Endothelial cell of umbilical vein (primary cell): ENCODE results near the gene RNF121. TPM values are rescaled to one million over a fixed set of nuclear protein-coding genes. Genes with fewer than 3 reads are reported as not detected.

Experiments used
- BruUV-seq: library from RNA; stranded (reverse); fragments of 400-500 nt; replicated peaks from 2 replicates; lab custom pipeline; 2021; lab: Mats Ljungman, UMichigan
- CTCF ChIA-PET: fragments of 300-600, 350-600 bp; sonication (Branson Sonifier 250); formaldehyde crosslinking; loops from one replicate; lab custom pipeline; 2021; ENCODE audit warnings: antibody characterized with exemption, inconsistent platforms; lab: Charles Lee
- POLR2A ChIA-PET: fragments of 300-600, 350-600 bp; sonication (Branson Sonifier 250); formaldehyde crosslinking; loops from one replicate; lab custom pipeline; 2021; ENCODE audit warnings: antibody characterized with exemption, inconsistent platforms; lab: Charles Lee
- DNase-seq: peaks from one replicate; pipeline ENCODE4 v3.0.0-alpha.2; 2011; ENCODE audit warnings: low read depth, low spot score
- FAIRE-seq: peaks from 2 replicates; lab custom pipeline; 2011; peaks lifted over from hg19 to GRCh38; lab: Jason Lieb, UNC
- H2AFZ ChIP-seq: 2 replicates; pipeline ENCODE4 v1.6.0; 2012; ENCODE audit warnings: low read depth, low read length, control low read depth, inconsistent platforms
- H3K27ac ChIP-seq: 2 replicates; pipeline ENCODE4 v1.5.1; 2011; ENCODE audit warnings: low read depth, mild to moderate bottlenecking, control low read depth, low read length, moderate library complexity; ENCODE audit not compliant: insufficient read depth
- H3K27me3 ChIP-seq, 2 experiments: 2 replicates each; pipeline versions ENCODE4 v1.6.0 to v1.6.1; 2011; ENCODE audit warnings: low read length in 2 of 2, mixed read lengths in 1 of 2; ENCODE audit not compliant: control insufficient read depth in 2 of 2, insufficient read depth in 2 of 2
- H3K36me3 ChIP-seq, 2 experiments: 2 replicates in 1 of 2; 3 replicates in 1 of 2; pipeline ENCODE4 v1.5.1; 2011; ENCODE audit warnings: low read length in 2 of 2, mild to moderate bottlenecking in 1 of 2, moderate library complexity in 1 of 2; ENCODE audit not compliant: control insufficient read depth in 2 of 2, insufficient read depth in 2 of 2; ENCODE audit errors: extremely low read depth in 1 of 2
- H3K4me1 ChIP-seq: 3 replicates; pipeline ENCODE4 v1.5.1; 2011; ENCODE audit warnings: mild to moderate bottlenecking, low read length; ENCODE audit not compliant: control insufficient read depth, insufficient read depth; ENCODE audit errors: extremely low read depth
- H3K4me2 ChIP-seq: 2 replicates; pipeline ENCODE4 v1.6.1; 2011; ENCODE audit warnings: low read length, control low read depth, mixed read lengths; ENCODE audit not compliant: insufficient read depth
- H3K4me3 ChIP-seq, 3 experiments: fragments of 200-600 bp in 1 of 3; sonication (generic), shearing (Covaris generic) in 1 of 3; replicated peaks in 1 of 3; 2 replicates each; pipeline ENCODE4 v1.5.1; 2011 to 2016; ENCODE audit warnings: control low read depth in 3 of 3, low read length in 3 of 3, mild to moderate bottlenecking in 2 of 3, inconsistent platforms in 1 of 3, low read depth in 1 of 3, moderate library complexity in 1 of 3; ENCODE audit not compliant: insufficient read depth in 1 of 3
- H3K79me2 ChIP-seq: 2 replicates; pipeline ENCODE4 v1.6.0; 2012; ENCODE audit warnings: low read length, inconsistent platforms; ENCODE audit not compliant: control insufficient read depth, insufficient read depth
- H3K9ac ChIP-seq: replicated peaks from 2 replicates; pipeline ENCODE3; 2011; ENCODE audit warnings: low read length, control low read depth; ENCODE audit not compliant: insufficient read depth; ENCODE audit errors: extremely low read depth
- H3K9me1 ChIP-seq: replicated peaks from 3 replicates; pipeline ENCODE4 v1.6.0; 2011; ENCODE audit warnings: mild to moderate bottlenecking, low read length; ENCODE audit not compliant: control insufficient read depth, insufficient read depth; ENCODE audit errors: extremely low read depth
- H3K9me3 ChIP-seq: replicated peaks from 2 replicates; pipeline ENCODE4 v1.5.1; 2012; ENCODE audit warnings: low read length, inconsistent platforms; ENCODE audit not compliant: control insufficient read depth, insufficient read depth
- H4K20me1 ChIP-seq: replicated peaks from 2 replicates; pipeline ENCODE3; 2011; ENCODE audit warnings: mild to moderate bottlenecking, low read length; ENCODE audit not compliant: control insufficient read depth, insufficient read depth; ENCODE audit errors: extremely low read depth
- CTCF ChIP-seq, 2 donors: IDR thresholded peaks; 1 replicate in 1 of 2; 2 replicates in 1 of 2; pipeline ENCODE4 v1.5.1; 2011; ENCODE audit warnings: low read length in 2 of 2, mild to moderate bottlenecking in 2 of 2, moderate library complexity in 2 of 2, control low read depth in 1 of 2, inconsistent platforms in 1 of 2, low read depth in 1 of 2; ENCODE audit not compliant: insufficient read depth in 1 of 2; ENCODE audit errors: extremely low read depth in 1 of 2
- EZH2 ChIP-seq: IDR thresholded peaks from 2 replicates; pipeline ENCODE4 v1.6.1; 2012; ENCODE audit warnings: borderline replicate concordance, low read depth, mild to moderate bottlenecking, moderate library complexity, low read length, inconsistent platforms; ENCODE audit not compliant: severe bottlenecking
- FOS ChIP-seq: IDR thresholded peaks from 2 replicates; pipeline ENCODE4 v1.6.1; 2011; ENCODE audit warnings: mild to moderate bottlenecking, low read length, moderate library complexity, borderline replicate concordance; ENCODE audit not compliant: insufficient read depth
- GATA2 ChIP-seq: IDR thresholded peaks from 2 replicates; pipeline ENCODE4 v1.7.0; 2011; ENCODE audit warnings: low read depth, mild to moderate bottlenecking, moderate library complexity, mixed read lengths, low read length; ENCODE audit not compliant: insufficient read length, insufficient read depth
- JUN ChIP-seq: IDR thresholded peaks from 2 replicates; pipeline ENCODE4 v1.6.1; 2011; ENCODE audit warnings: borderline replicate concordance, low read depth; ENCODE audit not compliant: insufficient read length, insufficient read depth
- MYC ChIP-seq: IDR thresholded peaks from one replicate; pipeline ENCODE4 v1.6.1; 2011; ENCODE audit warnings: mild to moderate bottlenecking, low read depth, low read length
- POLR2A ChIP-seq: IDR thresholded peaks from 2 replicates; pipeline ENCODE4 v1.6.1; 2012; ENCODE audit warnings: low read depth, mild to moderate bottlenecking, control low read depth, low read length
- POLR2AphosphoS5 ChIP-seq: IDR thresholded peaks from 2 replicates; pipeline ENCODE4 v1.6.1; 2012; ENCODE audit warnings: low read depth, mild to moderate bottlenecking, control low read depth, low read length, moderate library complexity; ENCODE audit not compliant: insufficient read depth
- dilution Hi-C: fragments of 300-500 bp; cut with MboI; formaldehyde crosslinking; loops from one replicate; pipeline ENCODE4 v1.15.0; 2019; ENCODE audit warnings: low sequenced_read_pairs; ENCODE audit not compliant: extremely low pct_ligation_motif_present
- intact Hi-C: fragments of 100-400 bp; cut with micrococcal nuclease; formaldehyde crosslinking; loops from one replicate; pipeline ENCODE4 v1.10.0; 2022
- polyA plus RNA-seq, 4 experiments: library from polyadenylated mRNA; depleted of rRNA in 3 of 4; stranded (reverse) in 3 of 4; unstranded in 1 of 4; fragments of >200 nt; gene quantifications; 2 replicates each; pipeline versions ENCODE4 v1.2.1 to v1.2.3, GENCODE V29; 2011 to 2012; ENCODE audit warnings: missing spikeins in 1 of 4
- total RNA-seq: library from RNA; stranded (reverse); gene quantifications from 2 replicates; pipeline ENCODE4 v1.2.3, GENCODE V29; 2021
- TF ChIP-seq, protein P1 (sequence below): IDR thresholded peaks from 2 replicates; pipeline ENCODE4 v1.6.1; 2011; ENCODE audit not compliant: insufficient read depth, insufficient read length

RNF121 gene
- total and polyA plus RNA-seq, 2 donors (not counting 3 experiments of a cell fraction or from before 2014, with no cell fraction given) = 61.4 to 99.9 TPM

GRCh38 chr11:72007587-72007986 is 78.7 kb downstream of the RNF121 start:
- H3K79me2 ChIP-seq = no peaks in the 10 kb centered on the region
- H4K20me1 ChIP-seq = no peaks in the 10 kb centered on the region
- no peak overlapping the region for H2AFZ ChIP-seq
- FAIRE-seq (no peak), DNase-seq (no peak)
- peaks cover 7% of the 10 kb centered on the region for H3K4me1 ChIP-seq
- H3K9me1 ChIP-seq = no peaks in the 10 kb centered on the region
- POLR2A ChIA-PET = no interaction called here
- no peak overlapping the region for H3K4me2 ChIP-seq
- CTCF ChIA-PET = interaction anchor here (1.6 to 3.5 kb wide), 3 partner anchors 18 to 424 kb away, joined by 3 to 13 read pairs (median 6); no protein-coding TSS in a partner anchor
- dilution Hi-C loops = no loop called here
- H3K27ac ChIP-seq = no peak overlapping the region
- intact Hi-C loops = no loop called here
- H3K36me3 ChIP-seq = peaks cover 28 to 82% of the 10 kb centered on the region in 2 experiments
- H3K9ac ChIP-seq = no peak overlapping the region
- H3K4me3 ChIP-seq = no peak overlapping the region
- BruUV-seq = no TSS peak
- no peaks in the 10 kb centered on the region for H3K27me3 ChIP-seq
- TF ChIP-seq JUN (no peak), EZH2 (no peak), MYC (no peak), POLR2A (no peak), FOS (no peak), CTCF (IDR thresholded peaks at IDR 0.05; ENCODE audit: extremely low read depth in 1 of 2, insufficient read depth in 1 of 2, low read depth in 1 of 2, low read length in 2 of 2) (no peak)
- no peaks in the 10 kb centered on the region for H3K9me3 ChIP-seq

DNA sequence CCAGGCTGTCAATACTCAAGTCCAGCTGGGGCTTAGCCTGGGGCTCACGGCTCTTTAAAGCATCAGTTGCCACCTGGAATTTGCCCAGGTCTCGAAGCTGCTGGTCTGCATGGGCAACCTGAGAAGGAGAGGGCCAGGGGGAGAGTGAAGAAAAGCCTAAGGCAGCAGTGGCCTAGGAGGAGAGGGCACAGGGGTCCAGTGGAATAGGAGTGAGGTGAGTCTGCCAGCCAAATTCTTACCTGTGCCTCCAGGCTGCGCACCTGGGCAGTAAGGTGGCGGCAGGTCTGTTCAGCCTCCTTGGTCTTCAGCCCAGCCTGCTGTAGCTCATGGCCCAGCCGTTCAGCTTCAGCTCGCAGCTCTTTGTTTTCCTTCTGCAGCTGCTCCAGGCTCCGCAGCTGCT is 79.9 kb downstream of the RNF121 start:
- Histone ChIP-seq H2AFZ (no peak overlapping the region), H3K4me2 (no peak overlapping the region), H3K27ac (no peak overlapping the region), H3K79me2 (no peaks in the 10 kb centered on the region), H3K4me3 (no peak overlapping the region), H3K27me3 (no peaks in the 10 kb centered on the region), H3K9ac (no peak overlapping the region), H3K9me1 (no peaks in the 10 kb centered on the region), H4K20me1 (no peaks in the 10 kb centered on the region), H3K9me3 (no peaks in the 10 kb centered on the region), H3K4me1 (peaks cover 7% of the 10 kb centered on the region), H3K36me3 (peaks cover 23 to 84% of the 10 kb centered on the region in 2 experiments)
- BruUV-seq = TSS peak; percentile 10
- dilution Hi-C loops = no loop called here
- ChIA-PET CTCF (interaction anchor here (1.0 to 3.5 kb wide), 4 partner anchors 16 to 423 kb away, joined by 3 to 13 read pairs (median 4); no protein-coding TSS in a partner anchor), POLR2A (no interaction called here)
- DNase-seq (no peak), FAIRE-seq (no peak)
- intact Hi-C loops = no loop called here
- TF ChIP-seq CTCF (IDR thresholded peaks at IDR 0.05; ENCODE audit: extremely low read depth in 1 of 2, insufficient read depth in 1 of 2, low read depth in 1 of 2, low read length in 2 of 2) (no peak), POLR2AphosphoS5 (no peak), POLR2A (no peak), JUN (no peak), FOS (no peak), GATA2 (no peak)
- TF ChIP-seq, protein P1, sequence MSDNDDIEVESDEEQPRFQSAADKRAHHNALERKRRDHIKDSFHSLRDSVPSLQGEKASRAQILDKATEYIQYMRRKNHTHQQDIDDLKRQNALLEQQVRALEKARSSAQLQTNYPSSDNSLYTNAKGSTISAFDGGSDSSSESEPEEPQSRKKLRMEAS = no peak
